Gastroesophageal sphincter (tissue), 4 donors: ENCODE data around the gene PRKCQ. TPM values are rescaled to one million over a fixed set of nuclear protein-coding genes. Genes with fewer than 3 reads are reported as not detected.

Experiments used
- ATAC-seq: fragments of 150-250 bp; one replicate; pipeline ENCODE4 v1.9.1; 2016; ENCODE audit warnings: mild to moderate bottlenecking, moderate library complexity
- H3K27ac ChIP-seq, 4 donors: fragments of 200-600 bp; sonication (generic) in 3 of 4; 1 replicate in 3 of 4; 2 replicates in 1 of 4; pipeline ENCODE4 v1.5.1; 2016 to 2019
- H3K27me3 ChIP-seq: fragments of 200-600 bp; sonication (generic); one replicate; pipeline ENCODE4 v1.5.1; 2019
- H3K36me3 ChIP-seq, 2 donors: fragments of 200-600 bp; sonication (generic); one replicate each; pipeline ENCODE4 v1.5.1; 2019; ENCODE audit warnings: control low read depth in 1 of 2
- H3K4me1 ChIP-seq, 3 donors: fragments of 200-600 bp; sonication (generic); 1 replicate in 2 of 3; 2 replicates in 1 of 3; pipeline ENCODE4 v1.5.1; 2016 to 2019; ENCODE audit warnings: control low read depth in 2 of 3
- H3K4me3 ChIP-seq, 2 donors: fragments of 200-600 bp; sonication (generic); one replicate each; pipeline ENCODE4 v1.5.1; 2019; ENCODE audit warnings: mild to moderate bottlenecking in 1 of 2, moderate library complexity in 1 of 2
- H3K9me3 ChIP-seq, 3 donors: fragments of 200-600 bp; sonication (generic); one replicate each; pipeline ENCODE4 v1.5.1; 2017 to 2019; ENCODE audit warnings: control low read depth in 2 of 3
- CTCF ChIP-seq, 4 experiments: fragments of 200-600 bp in 2 of 4; fragments of 450-650 bp in 2 of 4; sonication (generic) in 1 of 4; IDR thresholded peaks; one replicate each; pipeline ENCODE4 v1.5.1; 2017 to 2019; ENCODE audit warnings: antibody characterized with exemption in 4 of 4, mild to moderate bottlenecking in 2 of 4, moderate library complexity in 2 of 4
- EP300 ChIP-seq: sonication (generic); formaldehyde crosslinking; IDR thresholded peaks from one replicate; pipeline ENCODE4 v1.6.1; 2017; ENCODE audit warnings: antibody characterized with exemption, mild to moderate bottlenecking
- POLR2A ChIP-seq, 2 donors: fragments of 450-650 bp; IDR thresholded peaks; one replicate each; pipeline ENCODE4 v1.6.1; 2017; ENCODE audit warnings: antibody characterized with exemption in 2 of 2, mild to moderate bottlenecking in 2 of 2, moderate library complexity in 1 of 2
- POLR2AphosphoS5 ChIP-seq: sonication (generic); formaldehyde crosslinking; IDR thresholded peaks from one replicate; pipeline ENCODE4 v1.6.1; 2017; ENCODE audit warnings: antibody characterized with exemption
- WGBS, 2 donors: methylation state at CpG; one replicate each; pipeline ENCODE4 v1.1.5; 2018; ENCODE audit warnings: low coverage in 1 of 2; 5-methylcytosine and 5-hydroxymethylcytosine counted together
- total RNA-seq, 4 donors: library from RNA; depleted of rRNA; stranded (reverse); fragments of >200 nt; gene quantifications; one replicate each; pipeline ENCODE4 v1.1.0, GENCODE V29; 2016

PRKCQ gene
- total RNA-seq, 4 donors from 2014 or later: 2.0 to 7.6 (median 4.3) TPM

GRCh38 chr10:6610647-6611046 lies 30.6 kb upstream of the PRKCQ start:
- no peaks in the 10 kb centered on the region for H3K4me1 ChIP-seq
- TF ChIP-seq POLR2A (IDR thresholded peaks at IDR 0.05) (no peak), EP300 (no peak), CTCF (IDR thresholded peaks at IDR 0.05) (no peak), POLR2AphosphoS5 (no peak)
- H3K9me3 ChIP-seq: no peaks in the 10 kb centered on the region
- H3K27ac ChIP-seq: no peak overlapping the region
- H3K4me3 ChIP-seq: no peak overlapping the region
- no peaks in the 10 kb centered on the region for H3K36me3 ChIP-seq
- ATAC-seq: no peak
- H3K27me3 ChIP-seq: peaks cover 2% of the 10 kb centered on the region

- ATAC-seq: no peak
- H3K4me3 ChIP-seq: no peak overlapping the region
- H3K9me3 ChIP-seq: no peaks in the 10 kb centered on the region
- no peaks in the 10 kb centered on the region for H3K36me3 ChIP-seq
- no peak for TF ChIP-seq CTCF (IDR thresholded peaks at IDR 0.05)
- no peak for TF ChIP-seq POLR2A (IDR thresholded peaks at IDR 0.05)
- peaks cover 12% of the 10 kb centered on the region for H3K27me3 ChIP-seq
- H3K4me1 ChIP-seq: no peaks in the 10 kb centered on the region
- H3K27ac ChIP-seq: no peak overlapping the region
Observed at GRCh38 chr10:6609625-6610024, 29.5 kb upstream of the PRKCQ start.

GRCh38 chr10:6607778-6608177 lies 27.7 kb upstream of the PRKCQ start:
- Histone ChIP-seq H3K27me3 (peaks cover 13% of the 10 kb centered on the region), H3K27ac (no peak overlapping the region), H3K4me3 (no peak overlapping the region), H3K9me3 (no peaks in the 10 kb centered on the region), H3K36me3 (no peaks in the 10 kb centered on the region), H3K4me1 (no peaks in the 10 kb centered on the region)
- no peak for ATAC-seq
- no peak for TF ChIP-seq EP300
- TF ChIP-seq CTCF (IDR thresholded peaks at IDR 0.05): no peak
- TF ChIP-seq POLR2A (IDR thresholded peaks at IDR 0.05): no peak
- TF ChIP-seq POLR2AphosphoS5: no peak
- WGBS, 2 donors: 19 to 62% methylated on average over 2 of the region's 2 CpGs

- WGBS, 2 donors: no CpG with 5 or more reads among the region's 3 CpGs
- H3K27me3 ChIP-seq: peaks cover 13% of the 10 kb centered on the region
- H3K27ac ChIP-seq: no peak overlapping the region
- no peaks in the 10 kb centered on the region for H3K4me1 ChIP-seq
- TF ChIP-seq CTCF (IDR thresholded peaks at IDR 0.05) (no peak), EP300 (no peak), POLR2AphosphoS5 (no peak), POLR2A (IDR thresholded peaks at IDR 0.05) (no peak)
- H3K4me3 ChIP-seq: no peak overlapping the region
- ATAC-seq: no peak
- no peaks in the 10 kb centered on the region for H3K36me3 ChIP-seq
- H3K9me3 ChIP-seq: no peaks in the 10 kb centered on the region
Observed at GRCh38 chr10:6607182-6607581, 27.1 kb upstream of the PRKCQ start.

- Histone ChIP-seq H3K4me1 (no peaks in the 10 kb centered on the region), H3K27me3 (peaks cover 13% of the 10 kb centered on the region), H3K36me3 (no peaks in the 10 kb centered on the region), H3K4me3 (no peak overlapping the region), H3K27ac (no peak overlapping the region), H3K9me3 (no peaks in the 10 kb centered on the region)
- no peak for ATAC-seq
- 39 to 64% methylated on average over 9 to 14 of the region's 15 CpGs for WGBS, 2 donors
- TF ChIP-seq POLR2A (IDR thresholded peaks at IDR 0.05): no peak
- no peak for TF ChIP-seq EP300
- no peak for TF ChIP-seq POLR2AphosphoS5
- no peak for TF ChIP-seq CTCF (IDR thresholded peaks at IDR 0.05)
Observed at GRCh38 chr10:6603142-6604125, 23.4 kb upstream of the PRKCQ start.
